Activated naive CD4-positive, alpha-beta T cell (primary cell): ENCODE results near the gene MEIOB.

Experiments used
- DNase-seq, 4 experiments: peaks; one replicate each; lab custom pipeline; 2025; lab: John Stamatoyannopoulos, UW

Gene MEIOB

DNA sequence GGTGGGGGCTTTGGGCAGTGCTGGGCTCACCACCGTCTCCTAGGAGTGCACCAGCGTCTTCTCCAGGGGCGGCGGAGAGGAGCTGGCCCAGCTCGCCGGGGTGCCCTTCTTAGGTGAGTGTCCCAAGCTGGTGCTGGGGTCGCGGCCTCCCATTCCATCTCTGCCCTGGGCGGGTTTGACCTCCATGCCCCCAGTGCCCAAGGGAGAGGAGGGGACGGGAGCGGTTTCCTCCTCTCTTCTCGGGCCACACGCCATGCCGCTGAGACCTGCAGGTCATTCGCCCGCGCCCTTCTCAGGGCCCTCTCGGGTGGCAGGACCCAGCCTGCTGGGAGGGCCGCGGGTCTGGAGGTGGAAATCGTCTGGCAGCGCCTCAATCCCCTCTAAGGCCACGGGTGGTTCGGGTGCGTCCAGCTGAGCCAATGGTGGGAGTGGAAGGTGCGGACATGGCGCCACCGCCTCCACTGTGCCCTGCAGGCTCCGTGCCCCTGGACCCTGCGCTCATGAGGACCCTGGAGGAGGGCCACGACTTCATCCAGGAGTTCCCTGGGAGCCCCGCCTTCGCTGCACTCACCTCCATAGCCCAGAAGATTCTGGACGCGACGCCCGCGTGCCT, 83.8 kb downstream of the MEIOB start:
- DNase-seq = no peak

DNA sequence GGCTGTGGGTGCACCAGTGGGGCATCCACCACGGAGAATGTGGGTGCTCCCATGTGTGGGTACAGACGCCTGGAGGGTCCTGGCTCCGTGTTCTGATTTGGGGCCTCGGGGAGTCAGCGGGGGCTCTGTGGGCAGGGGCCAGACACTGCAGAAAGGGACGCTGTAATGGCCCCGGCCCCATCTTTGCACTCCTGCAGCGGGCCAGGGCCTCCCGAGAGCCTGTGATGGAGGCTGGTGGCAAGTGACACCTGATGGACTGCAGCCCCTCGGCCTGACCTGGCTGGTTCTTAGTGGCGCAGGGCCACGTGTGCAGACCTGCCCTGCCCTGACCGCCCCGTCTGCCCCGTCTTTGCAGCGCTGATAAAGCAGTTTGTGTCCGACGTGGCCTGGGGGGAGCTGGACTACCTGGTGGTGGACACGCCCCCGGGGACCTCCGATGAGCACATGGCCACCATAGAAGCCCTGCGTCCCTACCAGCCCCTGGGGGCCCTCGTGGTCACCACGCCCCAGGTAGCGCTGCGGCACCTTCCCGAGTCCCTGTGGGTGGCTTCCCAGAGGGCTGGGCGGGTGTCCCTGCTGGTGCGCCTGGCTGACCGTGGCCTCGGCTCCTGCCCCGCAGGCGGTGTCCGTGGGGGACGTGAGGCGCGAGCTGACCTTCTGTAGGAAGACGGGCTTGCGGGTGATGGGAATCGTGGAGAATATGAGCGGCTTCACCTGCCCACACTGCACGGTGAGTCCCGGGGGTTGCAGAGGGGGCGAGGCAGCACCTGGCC, 84.5 kb downstream of the MEIOB start:
- DNase-seq = no peak

DNA sequence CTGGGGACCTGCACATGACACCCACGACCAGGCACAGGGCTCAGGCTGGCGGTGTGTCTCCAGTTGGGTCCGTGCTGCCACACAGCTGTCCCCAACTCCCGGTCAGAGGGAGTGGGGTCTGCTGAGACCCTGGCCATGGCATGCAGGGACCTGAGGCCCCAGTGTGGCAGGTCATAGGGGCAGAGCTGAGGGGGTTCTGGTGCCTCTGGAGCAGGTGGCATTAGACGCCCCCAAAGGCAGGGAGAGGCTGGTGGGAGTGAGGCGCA, 85.0 kb downstream of the MEIOB start:
- no peak for DNase-seq

DNA sequence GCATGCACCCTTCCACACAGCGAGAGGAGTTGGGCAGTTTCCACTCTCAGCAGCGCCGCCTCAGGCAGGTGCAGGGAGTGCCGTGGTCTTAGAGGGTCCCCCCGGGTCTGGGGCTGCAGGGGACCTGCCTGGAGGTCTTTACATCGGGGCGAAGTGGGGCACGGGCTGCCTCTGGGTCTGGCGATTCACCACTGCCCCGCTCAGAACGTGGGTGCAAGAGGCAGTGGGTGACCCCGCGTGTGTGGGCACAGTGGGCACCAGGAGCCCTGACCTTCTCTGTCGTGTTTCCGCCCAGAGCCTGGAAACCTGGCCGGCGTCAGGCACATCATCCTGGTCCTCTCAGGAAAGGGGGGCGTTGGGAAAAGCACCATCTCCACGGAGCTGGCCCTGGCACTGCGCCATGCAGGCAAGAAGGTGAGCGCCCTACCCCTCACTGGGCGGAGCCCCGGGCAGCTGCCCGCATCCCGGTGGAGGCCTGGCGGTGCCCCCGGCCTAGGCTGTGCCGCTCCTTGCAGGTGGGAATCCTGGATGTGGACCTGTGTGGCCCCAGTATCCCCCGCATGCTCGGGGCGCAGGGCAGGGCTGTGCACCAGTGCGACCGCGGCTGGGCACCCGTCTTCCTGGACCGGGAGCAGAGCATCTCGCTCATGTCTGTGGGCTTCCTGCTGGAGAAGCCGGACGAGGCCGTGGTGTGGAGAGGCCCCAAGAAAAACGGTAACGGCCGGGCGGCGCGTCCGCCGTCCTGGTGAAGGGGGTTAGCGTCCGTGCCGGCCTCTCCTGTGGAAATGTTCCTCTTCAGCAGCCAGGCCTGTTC, 85.5 kb downstream of the MEIOB start:
- DNase-seq = no peak

DNA sequence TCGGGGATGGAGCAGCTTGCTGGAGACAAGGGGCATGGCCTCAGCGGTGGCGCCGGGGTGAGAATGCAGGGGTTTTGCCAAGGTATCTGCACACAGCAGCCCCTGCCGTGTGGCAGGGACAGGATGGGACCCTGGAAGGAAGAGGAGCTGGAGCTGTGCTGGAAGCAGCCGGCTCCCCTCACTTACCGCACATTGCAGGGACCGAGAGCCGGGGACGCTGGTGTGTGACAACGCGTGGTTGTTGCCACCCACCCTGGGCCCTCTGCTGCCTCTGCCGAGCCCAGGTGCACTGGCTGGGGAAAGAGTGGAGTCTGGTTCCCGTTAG, 86.2 kb downstream of the MEIOB start:
- no peak for DNase-seq

DNA sequence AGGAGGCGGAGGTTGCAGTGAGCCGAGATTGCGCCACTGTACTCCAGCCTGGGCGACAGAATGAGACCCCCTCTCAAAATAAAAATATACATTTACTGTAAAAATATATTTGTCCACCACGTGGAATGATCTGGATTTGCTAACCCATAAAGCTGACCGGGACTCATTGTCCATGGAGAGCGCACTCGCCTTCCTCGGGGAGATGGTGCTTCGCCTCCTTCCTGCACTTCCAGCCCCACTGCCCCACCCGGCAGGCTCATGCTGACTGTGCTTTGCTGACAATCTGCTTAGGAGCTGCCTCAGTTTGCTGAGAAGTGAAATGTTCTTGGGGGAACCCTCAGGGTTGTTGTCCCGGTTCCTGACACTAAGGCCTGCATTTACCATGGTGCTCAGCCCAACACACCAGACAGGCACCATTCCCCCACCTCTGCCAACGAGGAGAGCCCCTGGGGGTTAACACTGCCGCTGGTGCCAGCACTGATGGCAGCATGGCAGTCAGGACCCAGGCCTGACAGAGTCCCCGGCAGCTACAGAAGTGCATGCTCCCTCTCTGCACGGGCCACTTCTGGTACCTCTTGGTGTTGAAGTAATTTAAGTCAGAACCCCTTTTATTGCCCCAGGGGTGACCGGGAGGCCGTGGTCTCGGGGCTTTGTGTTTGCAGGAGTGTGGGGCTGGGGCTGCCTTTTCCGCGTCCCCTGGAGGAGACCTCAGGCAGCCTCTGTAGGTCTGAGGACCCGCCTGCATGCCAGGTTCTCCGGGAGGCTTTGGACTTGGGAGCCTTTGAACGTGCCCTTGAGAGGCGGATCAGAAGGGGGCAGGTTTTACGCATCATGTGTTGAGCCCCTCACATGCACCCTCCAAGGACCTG, 86.8 kb downstream of the MEIOB start:
- DNase-seq = no peak
